Keratinocyte (primary cell): Measurements from ENCODE around the gene GRIA4. TPM values are rescaled to one million over a fixed set of nuclear protein-coding genes. Genes with fewer than 3 reads are reported as not detected.

Source experiments
- DNase-seq: peaks from one replicate; pipeline ENCODE4 v3.0.0-alpha.2; 2011; ENCODE audit warnings: low read depth, missing footprints, low spot score
- FAIRE-seq: peaks from 2 replicates; lab custom pipeline; 2011; peaks lifted over from hg19 to GRCh38; lab: Jason Lieb, UNC
- H2AFZ ChIP-seq: 2 replicates; pipeline ENCODE4 v1.6.0; 2012; ENCODE audit warnings: low read length, control low read depth, inconsistent platforms; ENCODE audit not compliant: control insufficient read depth
- H3K27ac ChIP-seq: 2 replicates; pipeline ENCODE4 v1.5.1; 2011; ENCODE audit warnings: low read length; ENCODE audit not compliant: control insufficient read depth, insufficient read depth
- H3K27me3 ChIP-seq: 3 replicates; pipeline ENCODE4 v1.6.0; 2011; ENCODE audit warnings: low read length; ENCODE audit not compliant: control insufficient read depth, insufficient read depth; ENCODE audit errors: extremely low read depth
- H3K36me3 ChIP-seq, 2 experiments: 2 replicates in 1 of 2; 3 replicates in 1 of 2; pipeline ENCODE4 v1.5.1; 2011; ENCODE audit warnings: low read length in 2 of 2, mild to moderate bottlenecking in 1 of 2; ENCODE audit not compliant: control insufficient read depth in 2 of 2, insufficient read depth in 2 of 2; ENCODE audit errors: extremely low read depth in 1 of 2
- H3K4me1 ChIP-seq: 3 replicates; pipeline ENCODE4 v1.5.1; 2011; ENCODE audit warnings: low read length; ENCODE audit not compliant: control insufficient read depth, insufficient read depth; ENCODE audit errors: extremely low read depth
- H3K4me2 ChIP-seq: 3 replicates; pipeline ENCODE4 v1.6.0; 2011; ENCODE audit warnings: low read depth, low read length; ENCODE audit not compliant: control insufficient read depth, insufficient read depth; ENCODE audit errors: extremely low read depth
- H3K4me3 ChIP-seq, 3 experiments: fragments of 200-600 bp in 1 of 3; sonication (generic) in 1 of 3; 2 replicates in 2 of 3; 3 replicates in 1 of 3; pipeline ENCODE4 v1.5.1; 2011 to 2016; ENCODE audit warnings: low read length in 3 of 3, mild to moderate bottlenecking in 3 of 3, control low read depth in 2 of 3, inconsistent platforms in 1 of 3, low read depth in 1 of 3, mixed read lengths in 1 of 3, mixed run types in 1 of 3, moderate library complexity in 1 of 3; ENCODE audit not compliant: control insufficient read depth in 2 of 3, insufficient read depth in 2 of 3; ENCODE audit errors: extremely low read depth in 1 of 3
- H3K79me2 ChIP-seq: 2 replicates; pipeline ENCODE4 v1.6.0; 2012; ENCODE audit warnings: low read length; ENCODE audit not compliant: control insufficient read depth, insufficient read depth
- H3K9ac ChIP-seq: 3 replicates; pipeline ENCODE4 v1.6.0; 2011; ENCODE audit warnings: low read length; ENCODE audit not compliant: control insufficient read depth, insufficient read depth; ENCODE audit errors: extremely low read depth
- H3K9me1 ChIP-seq: 3 replicates; pipeline ENCODE4 v1.6.0; 2011; ENCODE audit warnings: low read length; ENCODE audit not compliant: control insufficient read depth, insufficient read depth; ENCODE audit errors: extremely low read depth
- H3K9me3 ChIP-seq: 2 replicates; pipeline ENCODE4 v1.5.1; 2012; ENCODE audit warnings: low read depth, low read length; ENCODE audit not compliant: control insufficient read depth
- H4K20me1 ChIP-seq: 3 replicates; pipeline ENCODE4 v1.6.0; 2011; ENCODE audit warnings: low read length; ENCODE audit not compliant: control insufficient read depth, insufficient read depth; ENCODE audit errors: extremely low read depth
- EZH2 ChIP-seq: IDR thresholded peaks from one replicate; pipeline ENCODE4 v1.6.1; 2012; ENCODE audit warnings: inconsistent platforms, mild to moderate bottlenecking, low read length, moderate library complexity
- dilution Hi-C: fragments of 300-500 bp; cut with MboI; formaldehyde crosslinking; loops from one replicate; pipeline ENCODE4 v1.7.0; 2020; ENCODE audit warnings: low sequenced_read_pairs; ENCODE audit not compliant: extremely low pct_ligation_motif_present
- polyA plus RNA-seq, 5 experiments: library from polyadenylated mRNA; depleted of rRNA in 3 of 5; stranded (reverse) in 3 of 5; stranded (forward) in 1 of 5; unstranded in 1 of 5; fragments of >200 nt; gene quantifications; 1 replicate in 1 of 5; 2 replicates in 3 of 5; 3 replicates in 1 of 5; pipeline versions ENCODE4 v1.2.1 to v1.2.3, GENCODE V29; 2011 to 2012; ENCODE audit warnings: missing spikeins in 2 of 5, low read depth in 1 of 5, low replicate concordance in 1 of 5
- TF ChIP-seq, protein P1 (sequence below), 3 experiments: IDR thresholded peaks in 1 of 3; conservative IDR thresholded peaks in 1 of 3; optimal IDR thresholded peaks in 1 of 3; 2 replicates in 2 of 3; 3 replicates in 1 of 3; pipeline versions ENCODE3 to v1.5.1; 2011; ENCODE audit warnings: low read length in 3 of 3, mild to moderate bottlenecking in 3 of 3, moderate library complexity in 2 of 3, control low read depth in 1 of 3, inconsistent platforms in 1 of 3; ENCODE audit not compliant: insufficient read depth in 2 of 3; ENCODE audit errors: extremely low read depth in 1 of 3

The GRIA4 gene
- polyA plus RNA-seq, 1 donor (not counting 4 experiments of a cell fraction or from before 2014, with no cell fraction given), result not detected

GRCh38 chr11:105635466-105635865, 25.6 kb downstream of the GRIA4 start:
- Histone ChIP-seq H3K9me3 (no peaks in the 10 kb centered on the region), H3K27me3 (no peaks in the 10 kb centered on the region), H3K79me2 (no peaks in the 10 kb centered on the region), H3K4me1 (no peaks in the 10 kb centered on the region), H3K4me3 (no peak overlapping the region), H3K9ac (no peak overlapping the region), H4K20me1 (no peaks in the 10 kb centered on the region), H3K4me2 (no peak overlapping the region), H3K9me1 (no peaks in the 10 kb centered on the region), H2AFZ (no peak overlapping the region), H3K27ac (no peak overlapping the region), H3K36me3 (no peaks in the 10 kb centered on the region)
- no peak for TF ChIP-seq EZH2
- TF ChIP-seq, protein P1, sequence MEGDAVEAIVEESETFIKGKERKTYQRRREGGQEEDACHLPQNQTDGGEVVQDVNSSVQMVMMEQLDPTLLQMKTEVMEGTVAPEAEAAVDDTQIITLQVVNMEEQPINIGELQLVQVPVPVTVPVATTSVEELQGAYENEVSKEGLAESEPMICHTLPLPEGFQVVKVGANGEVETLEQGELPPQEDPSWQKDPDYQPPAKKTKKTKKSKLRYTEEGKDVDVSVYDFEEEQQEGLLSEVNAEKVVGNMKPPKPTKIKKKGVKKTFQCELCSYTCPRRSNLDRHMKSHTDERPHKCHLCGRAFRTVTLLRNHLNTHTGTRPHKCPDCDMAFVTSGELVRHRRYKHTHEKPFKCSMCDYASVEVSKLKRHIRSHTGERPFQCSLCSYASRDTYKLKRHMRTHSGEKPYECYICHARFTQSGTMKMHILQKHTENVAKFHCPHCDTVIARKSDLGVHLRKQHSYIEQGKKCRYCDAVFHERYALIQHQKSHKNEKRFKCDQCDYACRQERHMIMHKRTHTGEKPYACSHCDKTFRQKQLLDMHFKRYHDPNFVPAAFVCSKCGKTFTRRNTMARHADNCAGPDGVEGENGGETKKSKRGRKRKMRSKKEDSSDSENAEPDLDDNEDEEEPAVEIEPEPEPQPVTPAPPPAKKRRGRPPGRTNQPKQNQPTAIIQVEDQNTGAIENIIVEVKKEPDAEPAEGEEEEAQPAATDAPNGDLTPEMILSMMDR (optimal IDR thresholded peaks at IDR 0.05 in 1 of 3, IDR thresholded peaks at IDR 0.05 in 1 of 3, conservative IDR thresholded peaks at IDR 0.05 in 1 of 3; ENCODE audit: extremely low read depth in 1 of 3, insufficient read depth in 2 of 3, low read length in 3 of 3), result no peak
- FAIRE-seq (no peak), DNase-seq (no peak)
- dilution Hi-C loops, result no loop called here

DNA sequence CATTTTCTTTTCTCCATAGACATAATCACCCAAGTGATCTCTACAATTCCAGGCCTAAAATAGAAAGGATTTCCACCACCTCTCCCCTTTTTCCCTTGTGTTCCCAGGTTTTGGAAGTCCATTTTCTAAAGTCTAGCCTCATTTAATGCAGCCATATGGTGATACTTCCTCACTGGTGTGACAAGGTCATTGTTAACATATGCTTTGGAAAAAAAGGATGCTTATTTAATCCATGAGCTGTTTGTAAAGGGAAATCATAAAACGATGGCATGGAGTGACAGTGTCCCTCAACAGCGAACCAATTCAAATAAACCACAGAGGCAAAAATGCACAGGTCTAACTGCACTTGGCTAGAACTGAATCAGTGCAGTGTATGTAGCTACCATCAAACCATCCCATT, 26.6 kb downstream of the GRIA4 start:
- FAIRE-seq, result no peak

More for the DNA sequence above, 26.6 kb downstream of the GRIA4 start:
- Histone ChIP-seq H3K79me2 (no peaks in the 10 kb centered on the region), H3K4me2 (no peak overlapping the region), H3K4me1 (no peaks in the 10 kb centered on the region), H3K27ac (no peak overlapping the region), H3K27me3 (no peaks in the 10 kb centered on the region), H3K36me3 (no peaks in the 10 kb centered on the region), H3K9me1 (no peaks in the 10 kb centered on the region), H3K9ac (no peak overlapping the region), H2AFZ (no peak overlapping the region), H4K20me1 (no peaks in the 10 kb centered on the region), H3K9me3 (no peaks in the 10 kb centered on the region), H3K4me3 (no peak overlapping the region)
- DNase-seq, result no peak
- dilution Hi-C loops, result no loop called here
- no peak for TF ChIP-seq EZH2
- TF ChIP-seq, protein P1 (optimal IDR thresholded peaks at IDR 0.05 in 1 of 3, IDR thresholded peaks at IDR 0.05 in 1 of 3, conservative IDR thresholded peaks at IDR 0.05 in 1 of 3; ENCODE audit: extremely low read depth in 1 of 3, insufficient read depth in 2 of 3, low read length in 3 of 3), result no peak
